Smooth muscle cell (in vitro differentiated cells): ENCODE results near the gene HINT2. TPM values are rescaled to one million over a fixed set of nuclear protein-coding genes. Genes with fewer than 3 reads are reported as not detected.

Experiments
- DNase-seq: peaks from one replicate; lab custom pipeline; 2025; ENCODE audit not compliant: unreplicated experiment; lab: John Stamatoyannopoulos, UW
- H2AFZ ChIP-seq: fragments of 200-600 bp; sonication (generic); 2 replicates; pipeline ENCODE4 v1.6.0; 2016; ENCODE audit warnings: antibody characterized with exemption, low read depth, mild to moderate bottlenecking
- H3F3A ChIP-seq: fragments of 200-600 bp; sonication (generic); 2 replicates; pipeline ENCODE4 v1.6.0; 2017; ENCODE audit warnings: antibody characterized with exemption, low read depth
- H3K27ac ChIP-seq: fragments of 200-600 bp; sonication (generic); 2 replicates; pipeline ENCODE4 v1.5.1; 2016; ENCODE audit warnings: low read depth, mild to moderate bottlenecking
- H3K27me3 ChIP-seq: fragments of 200-600 bp; sonication (generic); 2 replicates; pipeline ENCODE4 v1.6.1; 2016; ENCODE audit warnings: low read depth, mild to moderate bottlenecking
- H3K36me3 ChIP-seq: fragments of 200-600 bp; sonication (generic); 2 replicates; pipeline ENCODE4 v1.5.1; 2016; ENCODE audit warnings: low read depth
- H3K4me1 ChIP-seq: fragments of 200-600 bp; sonication (generic); 2 replicates; pipeline ENCODE4 v1.5.1; 2016; ENCODE audit warnings: low read depth
- H3K4me2 ChIP-seq: fragments of 200-600 bp; sonication (generic); 2 replicates; pipeline ENCODE4 v1.6.0; 2016; ENCODE audit warnings: mild to moderate bottlenecking
- H3K4me3 ChIP-seq: fragments of 200-600 bp; sonication (generic); 2 replicates; pipeline ENCODE4 v1.5.1; 2016; ENCODE audit warnings: mild to moderate bottlenecking
- H3K79me2 ChIP-seq: fragments of 200-600 bp; sonication (generic); 2 replicates; pipeline ENCODE4 v1.6.0; 2016; ENCODE audit warnings: low read depth, mild to moderate bottlenecking
- H3K9ac ChIP-seq: fragments of 200-600 bp; sonication (generic); 2 replicates; pipeline ENCODE4 v1.6.0; 2016; ENCODE audit warnings: low read depth
- H3K9me3 ChIP-seq: fragments of 200-600 bp; sonication (generic); replicated peaks from 2 replicates; pipeline ENCODE4 v1.5.1; 2016; ENCODE audit warnings: low read depth
- H4K20me1 ChIP-seq: fragments of 200-600 bp; sonication (generic); 2 replicates; pipeline ENCODE4 v1.6.0; 2016; ENCODE audit warnings: low read depth
- WGBS: methylation state at CpG from one replicate; pipeline ENCODE4 v1.1.7; 2016; ENCODE audit warnings: low lambda C conversion rate; 5-methylcytosine and 5-hydroxymethylcytosine counted together
- polyA plus RNA-seq: library from polyadenylated mRNA; unstranded; fragments of >200 nt; fragmentation: Nextera tagmentation; extraction: Ambion mirVana; gene quantifications from 2 replicates; pipeline ENCODE4 v1.2.1, GENCODE V29; 2016
- total RNA-seq: library from RNA; depleted of rRNA; stranded (reverse); fragments of >200 nt; gene quantifications from 2 replicates; pipeline ENCODE4 v1.2.3, GENCODE V29; 2014
- TF ChIP-seq, protein P1 (sequence below): fragments of 200-600 bp; sonication (generic); IDR thresholded peaks from 2 replicates; pipeline ENCODE4 v1.5.1; 2017; ENCODE audit warnings: borderline replicate concordance, mild to moderate bottlenecking, antibody characterized with exemption; ENCODE audit not compliant: insufficient read depth, poor library complexity, severe bottlenecking

HINT2 gene
- total RNA-seq (7.7 and 20.4 TPM in 2 replicates), polyA plus RNA-seq (66.7 and 67.8 TPM in 2 replicates)

DNA sequence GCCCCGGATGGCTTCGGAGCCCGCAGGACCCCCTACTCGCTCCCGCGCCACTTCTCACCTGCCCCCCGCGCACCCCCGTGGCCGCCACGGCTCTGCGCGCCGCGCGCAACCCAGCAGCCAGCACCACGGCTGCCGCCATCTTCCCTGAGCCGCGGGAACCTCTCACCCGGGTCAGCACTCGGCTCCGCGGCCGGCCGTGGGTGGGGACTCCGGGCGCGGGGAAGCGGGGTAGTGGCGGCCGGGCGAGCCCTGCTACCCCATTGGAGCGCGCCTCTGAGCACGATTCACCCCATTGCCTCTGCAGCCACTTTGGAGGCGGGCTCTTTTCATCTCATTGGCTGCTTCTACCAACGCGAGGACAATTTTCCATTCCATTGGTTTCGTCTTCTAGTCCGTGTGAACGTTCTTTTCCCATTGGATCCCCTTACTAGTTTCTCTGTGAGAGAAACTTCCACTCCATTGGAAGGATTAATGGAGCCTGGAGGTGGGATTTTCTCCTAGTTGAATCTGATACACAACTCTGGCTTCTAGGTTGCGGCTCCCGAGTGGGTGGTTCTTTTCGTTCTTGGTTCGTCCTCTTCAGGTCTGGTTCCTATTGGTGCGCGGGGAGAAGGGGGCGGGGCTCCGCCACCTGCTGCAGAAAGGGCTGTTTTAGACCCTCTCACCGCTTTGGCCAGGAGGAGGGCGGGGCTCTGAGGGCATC is at the start of gene HINT2:
Gene HINT2 (minus strand): TSS at position 202 of the 703 bp plus-strand sequence. CDS start 63 bp downstream, at position 139.
- H3K4me3 ChIP-seq = peak within 1 kb of the TSS; percentile 85
- H3K36me3 ChIP-seq = no peaks in the 10 kb centered on the region
- DNase-seq = peak; percentile 76
- peak within 1 kb of the TSS; percentile 50 for H3K27ac ChIP-seq
- H3F3A ChIP-seq = peaks cover 3% of the 10 kb centered on the region
- no peaks in the 10 kb centered on the region for H3K79me2 ChIP-seq
- peaks cover 9% of the 10 kb centered on the region for H3K4me1 ChIP-seq
- 2% methylated on average over 36 of the region's 52 CpGs for WGBS
- no peaks in the 10 kb centered on the region for H4K20me1 ChIP-seq
- H3K9ac ChIP-seq = peak within 1 kb of the TSS; percentile 71
- peaks cover 3% of the 10 kb centered on the region for H3K27me3 ChIP-seq
- TF ChIP-seq, protein P1, sequence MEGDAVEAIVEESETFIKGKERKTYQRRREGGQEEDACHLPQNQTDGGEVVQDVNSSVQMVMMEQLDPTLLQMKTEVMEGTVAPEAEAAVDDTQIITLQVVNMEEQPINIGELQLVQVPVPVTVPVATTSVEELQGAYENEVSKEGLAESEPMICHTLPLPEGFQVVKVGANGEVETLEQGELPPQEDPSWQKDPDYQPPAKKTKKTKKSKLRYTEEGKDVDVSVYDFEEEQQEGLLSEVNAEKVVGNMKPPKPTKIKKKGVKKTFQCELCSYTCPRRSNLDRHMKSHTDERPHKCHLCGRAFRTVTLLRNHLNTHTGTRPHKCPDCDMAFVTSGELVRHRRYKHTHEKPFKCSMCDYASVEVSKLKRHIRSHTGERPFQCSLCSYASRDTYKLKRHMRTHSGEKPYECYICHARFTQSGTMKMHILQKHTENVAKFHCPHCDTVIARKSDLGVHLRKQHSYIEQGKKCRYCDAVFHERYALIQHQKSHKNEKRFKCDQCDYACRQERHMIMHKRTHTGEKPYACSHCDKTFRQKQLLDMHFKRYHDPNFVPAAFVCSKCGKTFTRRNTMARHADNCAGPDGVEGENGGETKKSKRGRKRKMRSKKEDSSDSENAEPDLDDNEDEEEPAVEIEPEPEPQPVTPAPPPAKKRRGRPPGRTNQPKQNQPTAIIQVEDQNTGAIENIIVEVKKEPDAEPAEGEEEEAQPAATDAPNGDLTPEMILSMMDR = no peak
- peak within 1 kb of the TSS; percentile 91 for H2AFZ ChIP-seq
- no peaks in the 10 kb centered on the region for H3K9me3 ChIP-seq
- H3K4me2 ChIP-seq = peak within 1 kb of the TSS; percentile 93

DNA sequence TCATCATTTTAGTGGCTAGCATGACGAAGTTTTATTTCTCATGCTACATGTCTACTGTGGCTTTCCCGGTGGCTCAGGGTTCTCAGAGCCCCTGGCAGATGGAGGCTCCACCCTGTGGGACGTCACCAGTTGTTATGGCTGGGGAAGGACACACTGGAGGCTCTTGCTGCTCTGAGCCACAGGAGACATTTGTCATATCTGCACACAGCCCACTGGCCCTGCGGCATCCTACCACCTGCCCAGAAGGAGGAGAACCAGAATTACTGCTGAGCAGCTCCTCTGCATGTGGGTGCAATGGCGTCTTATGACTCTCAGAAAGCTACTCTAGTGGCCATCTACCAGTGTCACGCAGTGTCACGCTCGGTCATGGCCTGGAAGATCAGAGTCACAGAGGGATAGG is 48.7 kb upstream of the HINT2 start:
- H3K27ac ChIP-seq = no peak overlapping the region
- no peak overlapping the region for H2AFZ ChIP-seq
- H3K9ac ChIP-seq = no peak overlapping the region
- H3K36me3 ChIP-seq = no peaks in the 10 kb centered on the region
- H3K9me3 ChIP-seq = no peaks in the 10 kb centered on the region
- H3K4me2 ChIP-seq = no peak overlapping the region
- H3K79me2 ChIP-seq = no peaks in the 10 kb centered on the region
- no peaks in the 10 kb centered on the region for H4K20me1 ChIP-seq
- no peaks in the 10 kb centered on the region for H3K4me1 ChIP-seq
- TF ChIP-seq, protein P1 = no peak
- WGBS = 77% methylated on average over 8 of the region's 8 CpGs
- no peaks in the 10 kb centered on the region for H3F3A ChIP-seq
- DNase-seq = no peak
- H3K27me3 ChIP-seq = peaks cover 15% of the 10 kb centered on the region
- H3K4me3 ChIP-seq = no peak overlapping the region

DNA sequence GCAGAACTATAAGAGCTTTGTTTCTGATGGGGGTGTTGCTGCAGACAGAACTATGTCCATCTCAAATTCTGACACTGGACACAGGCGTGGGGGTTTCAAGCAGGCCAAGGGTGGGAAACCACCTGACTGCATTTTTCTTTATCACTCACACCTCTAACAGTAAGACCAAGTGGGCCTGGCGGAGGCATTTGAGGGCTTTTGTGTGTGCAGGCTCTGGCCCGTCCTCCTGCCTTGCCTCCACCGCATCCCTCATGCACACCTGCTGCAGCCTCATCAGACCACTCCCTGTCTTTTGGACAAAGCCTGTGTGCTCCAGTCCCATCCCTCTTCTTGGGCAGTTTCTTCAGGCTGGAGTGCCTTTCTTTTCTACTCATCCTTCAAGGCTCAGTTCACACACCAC is 47.5 kb upstream of the HINT2 start:
- no peak overlapping the region for H2AFZ ChIP-seq
- DNase-seq = no peak
- no peaks in the 10 kb centered on the region for H4K20me1 ChIP-seq
- no peaks in the 10 kb centered on the region for H3K36me3 ChIP-seq
- WGBS = 90% methylated on average over 4 of the region's 4 CpGs
- H3K4me2 ChIP-seq = no peak overlapping the region
- no peak overlapping the region for H3K4me3 ChIP-seq
- H3K9ac ChIP-seq = no peak overlapping the region
- H3F3A ChIP-seq = no peaks in the 10 kb centered on the region
- H3K27ac ChIP-seq = no peak overlapping the region
- H3K79me2 ChIP-seq = no peaks in the 10 kb centered on the region
- TF ChIP-seq, protein P1 = no peak
- no peaks in the 10 kb centered on the region for H3K9me3 ChIP-seq
- peaks cover 15% of the 10 kb centered on the region for H3K27me3 ChIP-seq
- no peaks in the 10 kb centered on the region for H3K4me1 ChIP-seq
